ENCODE results near the gene HDDC2. TPM values are rescaled to one million over a fixed set of nuclear protein-coding genes. Genes with fewer than 3 reads are reported as not detected.

Gene HDDC2
- total and polyA plus RNA-seq, 9 of the 15 experiments (the other 6 are each of a cell fraction or from before 2014, with no cell fraction given): 194 to 632 (median 294) TPM

DNA sequence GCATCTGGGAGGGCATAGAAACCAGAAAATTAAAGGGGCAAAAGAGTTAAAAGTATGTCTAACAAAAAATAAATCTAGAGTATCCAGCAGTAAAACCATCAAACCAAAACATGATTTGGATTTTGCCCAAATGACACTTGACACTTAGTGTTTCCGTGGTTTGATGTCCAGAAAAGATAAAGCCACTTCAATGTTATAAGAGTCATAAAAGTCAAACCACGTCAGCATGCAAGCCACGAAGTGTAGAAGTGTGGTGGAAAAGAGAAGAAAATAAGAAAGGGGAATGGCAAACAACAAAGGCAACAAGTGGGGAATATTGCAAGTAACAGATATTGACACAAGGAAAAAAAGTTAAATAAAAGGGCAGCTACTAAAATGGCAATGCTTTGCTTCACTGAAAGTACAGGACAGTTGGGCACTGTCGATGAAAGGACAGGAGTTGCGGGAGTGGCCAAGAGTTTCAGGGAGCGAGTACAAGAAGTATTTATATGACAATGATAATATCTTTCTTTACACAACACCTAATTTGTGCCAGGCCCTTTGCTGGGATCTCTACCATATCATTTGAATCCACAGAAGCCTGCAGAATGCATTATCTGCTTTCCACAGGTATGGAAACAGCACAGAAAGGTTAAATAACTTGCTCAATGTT, 6.3 kb upstream of the HDDC2 start (continued):
- TF ChIP-seq, protein P1, sequence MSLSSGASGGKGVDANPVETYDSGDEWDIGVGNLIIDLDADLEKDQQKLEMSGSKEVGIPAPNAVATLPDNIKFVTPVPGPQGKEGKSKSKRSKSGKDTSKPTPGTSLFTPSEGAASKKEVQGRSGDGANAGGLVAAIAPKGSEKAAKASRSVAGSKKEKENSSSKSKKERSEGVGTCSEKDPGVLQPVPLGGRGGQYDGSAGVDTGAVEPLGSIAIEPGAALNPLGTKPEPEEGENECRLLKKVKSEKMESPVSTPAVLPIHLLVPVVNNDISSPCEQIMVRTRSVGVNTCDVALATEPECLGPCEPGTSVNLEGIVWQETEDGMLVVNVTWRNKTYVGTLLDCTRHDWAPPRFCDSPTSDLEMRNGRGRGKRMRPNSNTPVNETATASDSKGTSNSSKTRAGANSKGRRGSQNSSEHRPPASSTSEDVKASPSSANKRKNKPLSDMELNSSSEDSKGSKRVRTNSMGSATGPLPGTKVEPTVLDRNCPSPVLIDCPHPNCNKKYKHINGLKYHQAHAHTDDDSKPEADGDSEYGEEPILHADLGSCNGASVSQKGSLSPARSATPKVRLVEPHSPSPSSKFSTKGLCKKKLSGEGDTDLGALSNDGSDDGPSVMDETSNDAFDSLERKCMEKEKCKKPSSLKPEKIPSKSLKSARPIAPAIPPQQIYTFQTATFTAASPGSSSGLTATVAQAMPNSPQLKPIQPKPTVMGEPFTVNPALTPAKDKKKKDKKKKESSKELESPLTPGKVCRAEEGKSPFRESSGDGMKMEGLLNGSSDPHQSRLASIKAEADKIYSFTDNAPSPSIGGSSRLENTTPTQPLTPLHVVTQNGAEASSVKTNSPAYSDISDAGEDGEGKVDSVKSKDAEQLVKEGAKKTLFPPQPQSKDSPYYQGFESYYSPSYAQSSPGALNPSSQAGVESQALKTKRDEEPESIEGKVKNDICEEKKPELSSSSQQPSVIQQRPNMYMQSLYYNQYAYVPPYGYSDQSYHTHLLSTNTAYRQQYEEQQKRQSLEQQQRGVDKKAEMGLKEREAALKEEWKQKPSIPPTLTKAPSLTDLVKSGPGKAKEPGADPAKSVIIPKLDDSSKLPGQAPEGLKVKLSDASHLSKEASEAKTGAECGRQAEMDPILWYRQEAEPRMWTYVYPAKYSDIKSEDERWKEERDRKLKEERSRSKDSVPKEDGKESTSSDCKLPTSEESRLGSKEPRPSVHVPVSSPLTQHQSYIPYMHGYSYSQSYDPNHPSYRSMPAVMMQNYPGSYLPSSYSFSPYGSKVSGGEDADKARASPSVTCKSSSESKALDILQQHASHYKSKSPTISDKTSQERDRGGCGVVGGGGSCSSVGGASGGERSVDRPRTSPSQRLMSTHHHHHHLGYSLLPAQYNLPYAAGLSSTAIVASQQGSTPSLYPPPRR (CRISPR knock-in tag; IDR thresholded peaks at IDR 0.05; ENCODE audit: borderline replicate concordance): no peak
- peak; percentile 15; the same call in 1 of the 2 replicates for TF ChIP-seq HDAC2 (IDR thresholded peaks at IDR 0.05)
- TF ChIP-seq, protein P2, sequence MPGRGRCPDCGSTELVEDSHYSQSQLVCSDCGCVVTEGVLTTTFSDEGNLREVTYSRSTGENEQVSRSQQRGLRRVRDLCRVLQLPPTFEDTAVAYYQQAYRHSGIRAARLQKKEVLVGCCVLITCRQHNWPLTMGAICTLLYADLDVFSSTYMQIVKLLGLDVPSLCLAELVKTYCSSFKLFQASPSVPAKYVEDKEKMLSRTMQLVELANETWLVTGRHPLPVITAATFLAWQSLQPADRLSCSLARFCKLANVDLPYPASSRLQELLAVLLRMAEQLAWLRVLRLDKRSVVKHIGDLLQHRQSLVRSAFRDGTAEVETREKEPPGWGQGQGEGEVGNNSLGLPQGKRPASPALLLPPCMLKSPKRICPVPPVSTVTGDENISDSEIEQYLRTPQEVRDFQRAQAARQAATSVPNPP (IDR thresholded peaks at IDR 0.05; ENCODE audit: borderline replicate concordance, insufficient read depth, insufficient read length): no peak
- no peak for TF ChIP-seq DDX20 (tag; IDR thresholded peaks at IDR 0.05; ENCODE audit: low read depth)
- TF ChIP-seq ZNF133 (CRISPR knock-in tag; IDR thresholded peaks at IDR 0.05): no peak
- TF ChIP-seq POLR2A (conservative IDR thresholded peaks at IDR 0.05): no peak
- TF ChIP-seq, protein P3, sequence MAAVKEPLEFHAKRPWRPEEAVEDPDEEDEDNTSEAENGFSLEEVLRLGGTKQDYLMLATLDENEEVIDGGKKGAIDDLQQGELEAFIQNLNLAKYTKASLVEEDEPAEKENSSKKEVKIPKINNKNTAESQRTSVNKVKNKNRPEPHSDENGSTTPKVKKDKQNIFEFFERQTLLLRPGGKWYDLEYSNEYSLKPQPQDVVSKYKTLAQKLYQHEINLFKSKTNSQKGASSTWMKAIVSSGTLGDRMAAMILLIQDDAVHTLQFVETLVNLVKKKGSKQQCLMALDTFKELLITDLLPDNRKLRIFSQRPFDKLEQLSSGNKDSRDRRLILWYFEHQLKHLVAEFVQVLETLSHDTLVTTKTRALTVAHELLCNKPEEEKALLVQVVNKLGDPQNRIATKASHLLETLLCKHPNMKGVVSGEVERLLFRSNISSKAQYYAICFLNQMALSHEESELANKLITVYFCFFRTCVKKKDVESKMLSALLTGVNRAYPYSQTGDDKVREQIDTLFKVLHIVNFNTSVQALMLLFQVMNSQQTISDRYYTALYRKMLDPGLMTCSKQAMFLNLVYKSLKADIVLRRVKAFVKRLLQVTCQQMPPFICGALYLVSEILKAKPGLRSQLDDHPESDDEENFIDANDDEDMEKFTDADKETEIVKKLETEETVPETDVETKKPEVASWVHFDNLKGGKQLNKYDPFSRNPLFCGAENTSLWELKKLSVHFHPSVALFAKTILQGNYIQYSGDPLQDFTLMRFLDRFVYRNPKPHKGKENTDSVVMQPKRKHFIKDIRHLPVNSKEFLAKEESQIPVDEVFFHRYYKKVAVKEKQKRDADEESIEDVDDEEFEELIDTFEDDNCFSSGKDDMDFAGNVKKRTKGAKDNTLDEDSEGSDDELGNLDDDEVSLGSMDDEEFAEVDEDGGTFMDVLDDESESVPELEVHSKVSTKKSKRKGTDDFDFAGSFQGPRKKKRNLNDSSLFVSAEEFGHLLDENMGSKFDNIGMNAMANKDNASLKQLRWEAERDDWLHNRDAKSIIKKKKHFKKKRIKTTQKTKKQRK (IDR thresholded peaks at IDR 0.05; ENCODE audit: borderline replicate concordance, low read depth, low read length): no peak
- no peak for TF ChIP-seq ZNF77 (CRISPR knock-in tag; IDR thresholded peaks at IDR 0.05)
- TF ChIP-seq, protein P4, sequence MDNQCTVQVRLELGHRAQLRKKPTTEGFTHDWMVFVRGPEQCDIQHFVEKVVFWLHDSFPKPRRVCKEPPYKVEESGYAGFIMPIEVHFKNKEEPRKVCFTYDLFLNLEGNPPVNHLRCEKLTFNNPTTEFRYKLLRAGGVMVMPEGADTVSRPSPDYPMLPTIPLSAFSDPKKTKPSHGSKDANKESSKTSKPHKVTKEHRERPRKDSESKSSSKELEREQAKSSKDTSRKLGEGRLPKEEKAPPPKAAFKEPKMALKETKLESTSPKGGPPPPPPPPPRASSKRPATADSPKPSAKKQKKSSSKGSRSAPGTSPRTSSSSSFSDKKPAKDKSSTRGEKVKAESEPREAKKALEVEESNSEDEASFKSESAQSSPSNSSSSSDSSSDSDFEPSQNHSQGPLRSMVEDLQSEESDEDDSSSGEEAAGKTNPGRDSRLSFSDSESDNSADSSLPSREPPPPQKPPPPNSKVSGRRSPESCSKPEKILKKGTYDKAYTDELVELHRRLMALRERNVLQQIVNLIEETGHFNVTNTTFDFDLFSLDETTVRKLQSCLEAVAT (IDR thresholded peaks at IDR 0.05): no peak
- no peak for TF ChIP-seq DIDO1 (tag; IDR thresholded peaks at IDR 0.05; ENCODE audit: low read depth)
- TF ChIP-seq, protein P5, sequence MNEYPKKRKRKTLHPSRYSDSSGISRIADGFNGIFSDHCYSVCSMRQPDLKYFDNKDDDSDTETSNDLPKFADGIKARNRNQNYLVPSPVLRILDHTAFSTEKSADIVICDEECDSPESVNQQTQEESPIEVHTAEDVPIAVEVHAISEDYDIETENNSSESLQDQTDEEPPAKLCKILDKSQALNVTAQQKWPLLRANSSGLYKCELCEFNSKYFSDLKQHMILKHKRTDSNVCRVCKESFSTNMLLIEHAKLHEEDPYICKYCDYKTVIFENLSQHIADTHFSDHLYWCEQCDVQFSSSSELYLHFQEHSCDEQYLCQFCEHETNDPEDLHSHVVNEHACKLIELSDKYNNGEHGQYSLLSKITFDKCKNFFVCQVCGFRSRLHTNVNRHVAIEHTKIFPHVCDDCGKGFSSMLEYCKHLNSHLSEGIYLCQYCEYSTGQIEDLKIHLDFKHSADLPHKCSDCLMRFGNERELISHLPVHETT (CRISPR knock-in tag; conservative IDR thresholded peaks at IDR 0.05 in 1 of 2, IDR thresholded peaks at IDR 0.05 in 1 of 2): no peak
- no peak for TF ChIP-seq GTF2A2 (tag; IDR thresholded peaks at IDR 0.05)
- TF ChIP-seq, protein P6, sequence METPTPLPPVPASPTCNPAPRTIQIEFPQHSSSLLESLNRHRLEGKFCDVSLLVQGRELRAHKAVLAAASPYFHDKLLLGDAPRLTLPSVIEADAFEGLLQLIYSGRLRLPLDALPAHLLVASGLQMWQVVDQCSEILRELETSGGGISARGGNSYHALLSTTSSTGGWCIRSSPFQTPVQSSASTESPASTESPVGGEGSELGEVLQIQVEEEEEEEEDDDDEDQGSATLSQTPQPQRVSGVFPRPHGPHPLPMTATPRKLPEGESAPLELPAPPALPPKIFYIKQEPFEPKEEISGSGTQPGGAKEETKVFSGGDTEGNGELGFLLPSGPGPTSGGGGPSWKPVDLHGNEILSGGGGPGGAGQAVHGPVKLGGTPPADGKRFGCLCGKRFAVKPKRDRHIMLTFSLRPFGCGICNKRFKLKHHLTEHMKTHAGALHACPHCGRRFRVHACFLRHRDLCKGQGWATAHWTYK (CRISPR knock-in tag; IDR thresholded peaks at IDR 0.05): peak; percentile 74; the same call in 1 of the 2 replicates
